ENCODE results near the gene UAP1L1.

DNA sequence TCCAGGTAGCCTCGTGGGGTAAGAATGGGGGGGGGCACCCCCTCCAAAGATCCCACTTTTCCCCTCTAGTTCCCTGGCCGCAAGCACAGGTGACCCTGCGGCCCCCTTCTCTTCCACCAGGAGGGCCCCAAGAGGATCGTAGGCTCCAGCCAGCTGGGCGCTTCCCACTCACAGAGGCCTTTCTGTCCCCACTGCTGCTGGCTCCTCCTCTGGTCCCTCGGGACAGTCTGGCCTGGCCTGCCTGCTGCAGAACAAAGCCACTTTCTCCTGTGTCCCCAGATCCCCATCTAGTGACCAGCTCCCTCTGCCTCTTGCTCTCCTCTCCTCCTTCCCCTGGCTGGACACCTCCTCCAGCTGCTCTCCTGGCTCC, 6.4 kb upstream of the UAP1L1 start:
- TF ChIP-seq TAF1 (IDR thresholded peaks at IDR 0.05; ENCODE audit: low read depth, low read length) (no peak), POLR2A (IDR thresholded peaks at IDR 0.05; ENCODE audit: low read depth, low read length) (no peak), POLR2AphosphoS5 (IDR thresholded peaks at IDR 0.05; ENCODE audit: low read depth, low read length) (no peak)

All from GM12891 (cell line).